HepG2 (cell line): ENCODE measurements around the gene SPINT3. TPM values are rescaled to one million over a fixed set of nuclear protein-coding genes. Genes with fewer than 3 reads are reported as not detected.

Experiments
- ATAC-seq: fragments of 200-7000 bp; cut with Tn5 transposase; 3 replicates; pipeline ENCODE4 v1.9.1; 2020; ENCODE audit warnings: mild to moderate bottlenecking, moderate library complexity
- BruUV-seq: library from RNA; stranded (reverse); fragments of 400-500 nt; replicated peaks from 2 replicates; lab custom pipeline; 2021; lab: Mats Ljungman, UMichigan
- CTCF ChIA-PET: fragments of 300-600 bp; formaldehyde crosslinking; extraction: SDS; loops from one replicate; lab custom pipeline; 2021; ENCODE audit warnings: low total read pairs, inconsistent platforms, low intra/inter-chr PET ratio; lab: Yijun Ruan, JAX
- POLR2A ChIA-PET: fragments of 350-600 bp; sonication (Branson Sonifier 250); formaldehyde crosslinking; loops from one replicate; lab custom pipeline; 2020; ENCODE audit warnings: antibody characterized with exemption, inconsistent platforms; lab: Yijun Ruan, JAX
- DNase-seq: peaks from one replicate; pipeline ENCODE4 v3.0.0-alpha.2; 2015; ENCODE audit warnings: low spot score
- FAIRE-seq: peaks from 3 replicates; lab custom pipeline; 2011; peaks lifted over from hg19 to GRCh38; lab: Jason Lieb, UNC
- H2AFZ ChIP-seq: one replicate; pipeline ENCODE4 v1.6.1; 2011; ENCODE audit warnings: low read length, inconsistent platforms
- H3K27ac ChIP-seq: fragments of 300-600 bp; 3 replicates; pipeline ENCODE4 v1.8.0; 2011; ENCODE audit warnings: mixed run types, mild to moderate bottlenecking, mixed read lengths, low read length, inconsistent platforms; ENCODE audit not compliant: insufficient read depth; ENCODE audit errors: extremely low read length
- H3K27me3 ChIP-seq, 2 experiments: fragments of 200-600 bp in 1 of 2; 2 replicates in 1 of 2; 3 replicates in 1 of 2; pipeline versions ENCODE4 v1.6.0 to v1.8.0; 2011; ENCODE audit warnings: low read length in 2 of 2, mild to moderate bottlenecking in 2 of 2, moderate library complexity in 2 of 2, inconsistent platforms in 1 of 2; ENCODE audit not compliant: insufficient read depth in 2 of 2, control insufficient read depth in 1 of 2
- H3K36me3 ChIP-seq, 2 experiments: fragments of 200-600 bp in 1 of 2; replicated peaks in 1 of 2; 2 replicates in 1 of 2; 3 replicates in 1 of 2; pipeline versions ENCODE4 v1.5.1 to v1.8.0; 2011; ENCODE audit warnings: low read length in 2 of 2, inconsistent platforms in 1 of 2; ENCODE audit not compliant: insufficient read depth in 2 of 2, control insufficient read depth in 1 of 2
- H3K4me1 ChIP-seq: 2 replicates; pipeline ENCODE4 v1.5.1; 2012; ENCODE audit warnings: low read length, inconsistent platforms; ENCODE audit not compliant: insufficient read depth
- H3K4me2 ChIP-seq: 2 replicates; pipeline ENCODE4 v1.6.0; 2011; ENCODE audit warnings: low read depth, low read length, inconsistent platforms
- H3K4me3 ChIP-seq, 3 experiments: fragments of 200-600 bp in 1 of 3; sonication (generic), shearing (Covaris generic) in 1 of 3; replicated peaks in 1 of 3; 2 replicates each; pipeline ENCODE4 v1.5.1; 2011 to 2016; ENCODE audit warnings: low read length in 3 of 3, inconsistent platforms in 2 of 3, low read depth in 2 of 3, mild to moderate bottlenecking in 2 of 3, control low read depth in 1 of 3, mixed read lengths in 1 of 3; ENCODE audit not compliant: insufficient read depth in 1 of 3
- H3K79me2 ChIP-seq: one replicate; pipeline ENCODE4 v1.6.1; 2011; ENCODE audit warnings: low read length, inconsistent platforms; ENCODE audit not compliant: insufficient read depth
- H3K9ac ChIP-seq: 2 replicates; pipeline ENCODE4 v1.6.0; 2011; ENCODE audit warnings: mild to moderate bottlenecking, low read depth, low read length, inconsistent platforms; ENCODE audit not compliant: insufficient read depth
- H3K9me3 ChIP-seq: 2 replicates; pipeline ENCODE4 v1.5.1; 2012; ENCODE audit warnings: mild to moderate bottlenecking, low read length
- H4K20me1 ChIP-seq: 2 replicates; pipeline ENCODE4 v1.6.0; 2011; ENCODE audit warnings: inconsistent platforms, mild to moderate bottlenecking, low read length, moderate library complexity; ENCODE audit not compliant: insufficient read depth
- ARID2 ChIP-seq: sonication (generic); formaldehyde crosslinking; IDR thresholded peaks from 2 replicates; pipeline ENCODE4 v1.8.1; 2022; ENCODE audit warnings: mild to moderate bottlenecking, missing genetic modification reagents, borderline replicate concordance
- ATF7 ChIP-seq, 2 experiments: fragments of 450-650 bp in 1 of 2; sonication (generic) in 1 of 2; formaldehyde crosslinking in 1 of 2; IDR thresholded peaks; 2 replicates each; pipeline versions ENCODE4 v1.4.0 to v1.6.1; 2016 to 2020; ENCODE audit warnings: antibody characterized with exemption in 1 of 2, mild to moderate bottlenecking in 1 of 2, missing genetic modification reagents in 1 of 2
- CREB1 ChIP-seq, 2 experiments: fragments of 450-650 bp in 1 of 2; IDR thresholded peaks; 2 replicates each; pipeline ENCODE4 v1.6.1; 2016 to 2017; ENCODE audit warnings: control low read depth in 1 of 2, mild to moderate bottlenecking in 1 of 2, missing compliant biosample characterization in 1 of 2, missing genetic modification characterization in 1 of 2
- FOXM1 ChIP-seq: sonication (generic); formaldehyde crosslinking; IDR thresholded peaks from 2 replicates; pipeline ENCODE4 v1.5.0; 2020; ENCODE audit warnings: missing genetic modification reagents
- KAT2B ChIP-seq: fragments of 150-350 bp; IDR thresholded peaks from 2 replicates; pipeline ENCODE4 v1.6.1; 2014; ENCODE audit warnings: low read depth, low read length, borderline replicate concordance
- NCOR1 ChIP-seq: fragments of 200-600 bp; sonication (generic); IDR thresholded peaks from 2 replicates; pipeline ENCODE4 v1.7.0; 2017; ENCODE audit warnings: antibody characterized with exemption, low read length, borderline replicate concordance
- NFIB ChIP-seq: sonication (generic); formaldehyde crosslinking; IDR thresholded peaks from 2 replicates; pipeline ENCODE4 v1.9.0; 2021; ENCODE audit warnings: missing genetic modification reagents, mild to moderate bottlenecking, borderline replicate concordance
- NKX3-1 ChIP-seq: sonication (generic); formaldehyde crosslinking; IDR thresholded peaks from 2 replicates; pipeline ENCODE4 v1.5.0; 2020; ENCODE audit warnings: missing genetic modification reagents
- PAWR ChIP-seq: sonication (generic); formaldehyde crosslinking; IDR thresholded peaks from 2 replicates; pipeline ENCODE4 v1.4.0; 2020; ENCODE audit warnings: missing genetic modification reagents, mild to moderate bottlenecking, borderline replicate concordance
- TCF7L2 ChIP-seq: IDR thresholded peaks from 2 replicates; pipeline ENCODE4 v1.6.1; 2011; ENCODE audit warnings: mild to moderate bottlenecking, low read depth, low read length, moderate library complexity
- ZFP41 ChIP-seq: sonication (generic); formaldehyde crosslinking; IDR thresholded peaks from 2 replicates; pipeline ENCODE4 v1.4.0; 2020; ENCODE audit warnings: mild to moderate bottlenecking, missing genetic modification reagents, borderline replicate concordance
- ZNF282 ChIP-seq: fragments of 450-650 bp; IDR thresholded peaks from 2 replicates; pipeline ENCODE4 v1.6.1; 2018; ENCODE audit not compliant: partially characterized antibody
- ZNF468 ChIP-seq: sonication (generic); formaldehyde crosslinking; IDR thresholded peaks from 2 replicates; pipeline ENCODE4 v1.8.0; 2022; ENCODE audit warnings: mild to moderate bottlenecking, moderate library complexity, missing genetic modification reagents
- ZNF674 ChIP-seq: sonication (generic); formaldehyde crosslinking; IDR thresholded peaks from 2 replicates; pipeline ENCODE4 v1.5.0; 2020; ENCODE audit warnings: low read depth, mild to moderate bottlenecking, missing genetic modification reagents
- WGBS: methylation state at CpG from one replicate; pipeline ENCODE4 v1.1.6; 2017; ENCODE audit warnings: low lambda C conversion rate; 5-methylcytosine and 5-hydroxymethylcytosine counted together
- in situ Hi-C: cut with HindIII; loops from 2 replicates; pipeline ENCODE4 v1.10.0; 2017; ENCODE audit warnings: low pct_unique_long_range_greater_than_20kb; ENCODE audit not compliant: extremely low pct_ligation_motif_present
- intact Hi-C: fragments of 100-400 bp; cut with micrococcal nuclease; formaldehyde crosslinking; loops from one replicate; pipeline ENCODE4 v1.10.0; 2022; ENCODE audit not compliant: unreplicated experiment
- polyA plus RNA-seq, 8 experiments: library from polyadenylated mRNA; depleted of rRNA in 3 of 8; stranded (reverse) in 7 of 8; unstranded in 1 of 8; fragments of >200 nt; fragmentation: Illumina TruSeq in 4 of 8; extraction: Trizol in 4 of 8; gene quantifications; 2 replicates each; pipeline versions ENCODE4 v1.2.1 to v1.2.3, GENCODE V29; 2011 to 2016; ENCODE audit warnings: low read depth in 4 of 8, missing spikeins in 1 of 8, mixed read lengths in 1 of 8; ENCODE audit not compliant: insufficient read depth in 1 of 8
- total RNA-seq, 5 experiments: library from RNA; depleted of rRNA; stranded (reverse); fragments of >200 nt; fragmentation: Illumina TruSeq; extraction: Trizol; gene quantifications; 2 replicates each; pipeline ENCODE4 v1.2.3, GENCODE V29; 2016; ENCODE audit warnings: low read depth in 1 of 5
- TF ChIP-seq, protein P1 (sequence below): sonication (generic); formaldehyde crosslinking; IDR thresholded peaks from 2 replicates; pipeline ENCODE4 v1.5.1; 2020; ENCODE audit warnings: mild to moderate bottlenecking, missing genetic modification reagents, borderline replicate concordance
- TF ChIP-seq, protein P2 (sequence below): sonication (generic); formaldehyde crosslinking; IDR thresholded peaks from 2 replicates; pipeline ENCODE4 v1.4.0; 2020; ENCODE audit warnings: mild to moderate bottlenecking, missing genetic modification reagents

Gene SPINT3
- total and polyA plus RNA-seq, 2 of the 13 experiments (the other 11 are each of a cell fraction or from before 2014, with no cell fraction given) = not detected

DNA sequence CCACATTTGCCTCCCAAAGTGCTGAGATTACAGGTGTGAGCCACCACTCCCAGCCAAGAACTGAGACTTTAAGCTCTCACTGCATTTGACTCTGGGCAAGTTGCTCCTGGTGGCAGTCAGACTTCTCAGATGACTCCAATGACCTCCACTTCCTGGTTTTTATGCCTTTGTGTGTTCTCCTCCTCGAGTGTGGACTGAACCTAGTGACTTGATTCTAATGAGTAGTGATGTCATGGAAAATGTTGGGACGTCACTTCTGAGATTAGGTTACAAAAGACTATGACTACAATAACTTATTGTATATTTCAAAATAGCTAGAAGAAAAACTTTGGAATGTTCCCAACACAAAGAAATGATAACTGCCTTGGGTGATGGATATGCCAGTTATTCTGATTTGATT, 12.0 kb downstream of the SPINT3 start:
- intact Hi-C loops = no loop called here
- CTCF ChIA-PET = no interaction called here
- no peak for DNase-seq
- Histone ChIP-seq H3K27ac (no peak overlapping the region), H3K9me3 (no peaks in the 10 kb centered on the region), H2AFZ (no peak overlapping the region), H3K9ac (no peak overlapping the region), H3K4me1 (peaks cover 10% of the 10 kb centered on the region; the same call in 1 of the 2 replicates), H3K36me3 (no peaks in the 10 kb centered on the region), H3K4me3 (no peak overlapping the region), H3K4me2 (no peak overlapping the region), H3K79me2 (no peaks in the 10 kb centered on the region), H3K27me3 (0 out of 5 replicates have a peak, but pooled peaks cover 0 to 13% of the 10 kb centered on the region in 2 experiments), H4K20me1 (no peaks in the 10 kb centered on the region)
- in situ Hi-C loops = no loop called here
- no TSS peak for BruUV-seq
- WGBS = 3% methylated on average over 2 of the region's 2 CpGs
- no peak for FAIRE-seq
- no peak for ATAC-seq
- no peak for TF ChIP-seq ZFP41
- peak; percentile 67 for TF ChIP-seq ATF7 (IDR thresholded peaks at IDR 0.05)
- no peak for TF ChIP-seq ATF7 (CRISPR knock-in tag; IDR thresholded peaks at IDR 0.05)
- peak; percentile 85 for TF ChIP-seq CREB1 (IDR thresholded peaks at IDR 0.05)
- TF ChIP-seq CREB1 (CRISPR knock-in tag; IDR thresholded peaks at IDR 0.05) = no peak
- TF ChIP-seq NCOR1 = no peak
- POLR2A ChIA-PET = interaction anchor here (1.0 kb wide), 1 partner anchor 25 kb away, joined by 4 read pairs; no protein-coding TSS in a partner anchor

DNA sequence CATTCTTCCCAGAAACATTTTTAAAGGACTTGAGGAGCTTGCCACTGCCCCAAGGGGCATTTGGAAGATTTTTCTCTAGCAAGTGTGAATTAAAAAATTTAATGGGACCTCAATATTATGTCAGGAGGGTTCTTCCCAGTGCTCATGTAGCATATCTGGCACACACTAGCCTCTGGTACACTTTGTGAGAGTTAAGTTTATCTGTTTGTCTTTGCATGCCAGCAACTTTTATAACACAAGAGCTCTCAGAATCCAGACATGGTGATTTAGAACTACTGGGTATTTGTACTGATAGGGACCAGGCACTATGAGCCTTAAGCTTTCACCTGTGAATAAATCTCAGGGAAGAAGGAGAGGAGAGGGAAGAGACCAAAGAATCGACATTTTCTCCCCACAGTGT, 12.9 kb downstream of the SPINT3 start:
- H3K36me3 ChIP-seq = no peaks in the 10 kb centered on the region
- no peak for ATAC-seq
- no peak overlapping the region for H2AFZ ChIP-seq
- 0 out of 2 replicates have a peak, but pooled peaks cover 5% of the 10 kb centered on the region for H3K4me1 ChIP-seq
- no peaks in the 10 kb centered on the region for H3K9me3 ChIP-seq
- H3K4me2 ChIP-seq = no peak overlapping the region
- no peak for DNase-seq
- in situ Hi-C loops = no loop called here
- H3K9ac ChIP-seq = no peak overlapping the region
- FAIRE-seq = no peak
- H3K27me3 ChIP-seq = 0 out of 5 replicates have a peak, but pooled peaks cover 0 to 8% of the 10 kb centered on the region in 2 experiments
- ChIA-PET POLR2A (no interaction called here), CTCF (no interaction called here)
- no peak overlapping the region for H3K4me3 ChIP-seq
- no peaks in the 10 kb centered on the region for H3K79me2 ChIP-seq
- no peak overlapping the region for H3K27ac ChIP-seq
- BruUV-seq = no TSS peak
- intact Hi-C loops = no loop called here
- WGBS = 5% methylated on average over 1 of the region's 1 CpG
- H4K20me1 ChIP-seq = no peaks in the 10 kb centered on the region
- TF ChIP-seq ZNF674 (no peak), FOXM1 (CRISPR knock-in tag) (no peak), ZNF282 (no peak), NFIB (CRISPR knock-in tag) (no peak), TCF7L2 (no peak), NKX3-1 (no peak), KAT2B (no peak), ARID2 (CRISPR knock-in tag) (no peak), ZNF468 (no peak), PAWR (CRISPR knock-in tag) (no peak)
- TF ChIP-seq, protein P1, sequence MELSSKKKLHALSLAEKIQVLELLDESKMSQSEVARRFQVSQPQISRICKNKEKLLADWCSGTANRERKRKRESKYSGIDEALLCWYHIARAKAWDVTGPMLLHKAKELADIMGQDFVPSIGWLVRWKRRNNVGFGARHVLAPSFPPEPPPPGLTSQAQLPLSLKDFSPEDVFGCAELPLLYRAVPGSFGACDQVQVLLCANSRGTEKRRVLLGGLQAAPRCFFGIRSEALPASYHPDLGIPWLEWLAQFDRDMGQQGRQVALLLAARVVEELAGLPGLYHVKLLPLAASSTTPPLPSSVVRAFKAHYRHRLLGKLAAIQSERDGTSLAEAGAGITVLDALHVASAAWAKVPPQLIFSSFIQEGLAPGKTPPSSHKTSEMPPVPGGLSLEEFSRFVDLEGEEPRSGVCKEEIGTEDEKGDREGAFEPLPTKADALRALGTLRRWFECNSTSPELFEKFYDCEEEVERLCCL (CRISPR knock-in tag) = no peak
- TF ChIP-seq, protein P2, sequence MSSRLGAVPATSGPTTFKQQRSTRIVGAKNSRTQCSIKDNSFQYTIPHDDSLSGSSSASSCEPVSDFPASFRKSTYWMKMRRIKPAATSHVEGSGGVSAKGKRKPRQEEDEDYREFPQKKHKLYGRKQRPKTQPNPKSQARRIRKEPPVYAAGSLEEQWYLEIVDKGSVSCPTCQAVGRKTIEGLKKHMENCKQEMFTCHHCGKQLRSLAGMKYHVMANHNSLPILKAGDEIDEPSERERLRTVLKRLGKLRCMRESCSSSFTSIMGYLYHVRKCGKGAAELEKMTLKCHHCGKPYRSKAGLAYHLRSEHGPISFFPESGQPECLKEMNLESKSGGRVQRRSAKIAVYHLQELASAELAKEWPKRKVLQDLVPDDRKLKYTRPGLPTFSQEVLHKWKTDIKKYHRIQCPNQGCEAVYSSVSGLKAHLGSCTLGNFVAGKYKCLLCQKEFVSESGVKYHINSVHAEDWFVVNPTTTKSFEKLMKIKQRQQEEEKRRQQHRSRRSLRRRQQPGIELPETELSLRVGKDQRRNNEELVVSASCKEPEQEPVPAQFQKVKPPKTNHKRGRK = no peak
